Omental fat pad (tissue), 4 donors: ENCODE results near the gene ULK2. TPM values are rescaled to one million over a fixed set of nuclear protein-coding genes. Genes with fewer than 3 reads are reported as not detected.
A peak's percentile ranks its signal among the peaks of the same experiment; 100 is the strongest.
"Not testable (repeated sequence)": the region's sequence is repeated elsewhere in the genome, so short reads cannot be mapped to it uniquely, and the experiment has no call there.

Experiments used
- ATAC-seq: fragments of 150-250 bp; one replicate; pipeline ENCODE4 v1.9.1; 2016; ENCODE audit warnings: mild to moderate bottlenecking, moderate library complexity; ENCODE audit not compliant: low FRiP score
- DNase-seq: peaks from one replicate; pipeline ENCODE4 v3.0.0-alpha.2; 2019; ENCODE audit warnings: low spot score
- total RNA-seq, 4 donors: library from RNA; depleted of rRNA; stranded (reverse); fragments of >200 nt; gene quantifications; one replicate each; pipeline ENCODE4 v1.1.0, GENCODE V29; 2016
- TF ChIP-seq, protein P1 (sequence below), 3 donors: fragments of 450-650 bp; IDR thresholded peaks; one replicate each; pipeline ENCODE4 v1.5.1; 2016 to 2017; ENCODE audit warnings: antibody characterized with exemption in 3 of 3, mild to moderate bottlenecking in 3 of 3, moderate library complexity in 2 of 3

Gene ULK2
- total RNA-seq, 4 donors from 2014 or later: 18.9 to 35.8 (median 26.5) TPM

DNA sequence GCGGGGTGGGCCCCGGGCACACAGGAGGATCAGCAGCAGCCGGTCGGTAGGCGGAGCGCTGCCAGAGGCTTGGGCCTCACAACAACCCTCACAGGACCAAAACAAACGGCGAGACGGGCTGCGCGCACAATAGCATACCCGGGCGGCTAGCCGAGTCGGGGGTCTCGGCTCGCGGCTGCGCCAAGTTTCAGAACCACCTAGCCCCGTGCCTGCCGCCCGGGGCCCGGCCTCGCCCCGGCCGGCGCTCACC is 732 bp downstream of the ULK2 start:
- TF ChIP-seq, protein P1, sequence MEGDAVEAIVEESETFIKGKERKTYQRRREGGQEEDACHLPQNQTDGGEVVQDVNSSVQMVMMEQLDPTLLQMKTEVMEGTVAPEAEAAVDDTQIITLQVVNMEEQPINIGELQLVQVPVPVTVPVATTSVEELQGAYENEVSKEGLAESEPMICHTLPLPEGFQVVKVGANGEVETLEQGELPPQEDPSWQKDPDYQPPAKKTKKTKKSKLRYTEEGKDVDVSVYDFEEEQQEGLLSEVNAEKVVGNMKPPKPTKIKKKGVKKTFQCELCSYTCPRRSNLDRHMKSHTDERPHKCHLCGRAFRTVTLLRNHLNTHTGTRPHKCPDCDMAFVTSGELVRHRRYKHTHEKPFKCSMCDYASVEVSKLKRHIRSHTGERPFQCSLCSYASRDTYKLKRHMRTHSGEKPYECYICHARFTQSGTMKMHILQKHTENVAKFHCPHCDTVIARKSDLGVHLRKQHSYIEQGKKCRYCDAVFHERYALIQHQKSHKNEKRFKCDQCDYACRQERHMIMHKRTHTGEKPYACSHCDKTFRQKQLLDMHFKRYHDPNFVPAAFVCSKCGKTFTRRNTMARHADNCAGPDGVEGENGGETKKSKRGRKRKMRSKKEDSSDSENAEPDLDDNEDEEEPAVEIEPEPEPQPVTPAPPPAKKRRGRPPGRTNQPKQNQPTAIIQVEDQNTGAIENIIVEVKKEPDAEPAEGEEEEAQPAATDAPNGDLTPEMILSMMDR (IDR thresholded peaks at IDR 0.05): no peak
- ATAC-seq (peak; percentile 56), DNase-seq (no peak)

DNA sequence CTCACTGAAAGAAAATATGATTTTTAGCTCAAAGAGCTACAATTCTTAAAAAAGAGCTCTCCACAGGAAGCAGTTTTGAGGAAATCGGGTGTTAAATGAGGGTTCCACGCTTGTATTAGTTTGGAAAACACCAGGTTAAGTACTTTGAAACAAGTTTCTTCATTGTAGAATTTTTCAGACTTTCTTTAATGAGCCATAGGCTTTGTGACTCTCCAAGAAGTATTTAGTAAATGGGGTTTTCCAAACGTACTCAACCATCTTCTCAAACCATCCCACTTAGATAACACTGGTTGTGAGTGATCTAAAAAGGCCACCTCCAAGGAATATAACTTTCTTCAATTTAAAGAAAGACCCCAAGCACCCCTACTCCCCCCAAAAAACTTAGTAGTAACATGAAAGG is 2.7 kb downstream of the ULK2 start:
- TF ChIP-seq, protein P1 (IDR thresholded peaks at IDR 0.05): no peak
- DNase-seq (no peak), ATAC-seq (no peak)

DNA sequence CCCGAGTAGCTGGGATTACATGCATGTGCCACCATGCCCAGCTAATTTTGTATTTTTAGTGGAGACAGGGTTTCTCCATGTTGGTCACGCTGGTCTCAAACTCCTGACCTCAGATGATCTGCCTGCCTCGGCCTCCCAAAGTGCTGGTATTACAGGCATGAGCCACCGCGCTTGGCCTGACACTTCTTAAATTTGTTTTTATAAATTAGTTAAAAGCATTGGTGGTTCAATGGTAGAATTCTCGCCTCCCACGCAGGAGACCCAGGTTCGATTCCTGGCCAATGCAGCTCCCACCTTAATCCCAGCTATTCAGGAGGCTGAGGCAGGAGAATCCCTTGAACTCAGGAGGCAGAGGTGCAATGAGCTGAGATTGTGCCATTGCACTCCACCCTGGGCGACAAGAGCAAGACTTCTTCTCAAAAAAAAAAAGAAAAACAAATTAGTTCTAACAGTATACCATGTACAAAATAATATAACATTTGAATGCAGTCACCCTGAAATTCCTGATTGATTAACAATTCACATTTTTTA is 7.0 kb downstream of the ULK2 start:
- DNase-seq, ATAC-seq: not testable (repeated sequence)

DNA sequence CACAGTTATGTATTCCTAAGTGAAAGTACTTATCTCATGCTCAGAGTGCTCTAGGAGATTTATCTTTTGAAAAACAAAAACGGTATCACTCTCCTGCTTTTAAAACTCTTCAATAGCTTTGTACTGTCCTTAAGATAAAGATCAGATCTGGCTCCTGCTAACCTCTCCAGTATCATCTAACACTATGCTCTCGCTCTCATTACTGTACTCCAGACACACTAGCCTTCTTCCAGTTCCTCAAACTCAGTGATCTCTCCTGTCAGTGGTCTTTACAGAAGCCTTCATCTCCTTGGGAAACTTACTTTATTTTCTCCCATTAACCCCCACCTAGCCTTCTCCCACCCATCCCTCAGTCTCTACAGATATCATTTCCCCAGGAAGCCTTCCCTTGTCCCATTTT is 10.1 kb downstream of the ULK2 start:
- no peak for ATAC-seq
- no peak for DNase-seq
- TF ChIP-seq, protein P1 (IDR thresholded peaks at IDR 0.05): no peak

DNA sequence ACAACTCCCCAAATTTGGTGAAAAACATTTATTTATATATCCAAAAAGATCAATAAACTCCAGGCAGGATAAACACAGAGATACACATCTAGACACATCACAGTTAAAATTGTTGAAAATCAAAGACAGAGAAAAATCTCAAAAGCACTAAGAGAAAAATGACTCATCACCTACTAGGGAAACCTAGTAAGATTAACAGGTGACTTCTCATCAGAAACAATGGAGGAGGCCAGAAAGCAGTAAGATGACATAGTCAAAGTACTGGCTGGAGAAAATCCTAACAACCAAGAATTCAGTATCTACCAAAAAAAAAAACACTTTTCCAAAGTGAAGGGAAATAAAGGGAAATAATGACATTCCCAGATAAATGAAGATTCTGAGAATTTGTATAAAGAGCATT is 33.8 kb downstream of the ULK2 start:
- TF ChIP-seq, protein P1 (IDR thresholded peaks at IDR 0.05): no peak
- no peak for ATAC-seq
- DNase-seq: no peak

DNA sequence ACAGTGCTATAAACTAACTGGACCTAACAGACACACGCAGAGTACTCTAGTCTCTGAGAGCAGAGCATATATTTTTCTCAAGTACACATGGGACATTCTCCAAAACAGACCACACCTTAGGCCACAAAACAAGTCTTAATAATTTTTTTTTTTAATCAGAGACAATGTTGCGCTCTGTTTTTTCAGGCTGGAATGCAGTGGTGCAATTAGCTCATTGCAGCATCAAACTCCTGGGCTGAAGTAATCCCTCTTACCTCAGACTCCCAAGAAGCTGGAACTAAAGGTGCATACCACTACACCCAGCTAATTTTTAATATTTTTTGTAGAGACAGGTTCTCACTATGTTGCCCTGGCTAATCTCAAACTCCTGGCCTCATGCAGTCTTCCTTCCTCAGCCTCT is 37.7 kb downstream of the ULK2 start:
- DNase-seq (no peak), ATAC-seq (no peak)
- TF ChIP-seq, protein P1 (IDR thresholded peaks at IDR 0.05): no peak

DNA sequence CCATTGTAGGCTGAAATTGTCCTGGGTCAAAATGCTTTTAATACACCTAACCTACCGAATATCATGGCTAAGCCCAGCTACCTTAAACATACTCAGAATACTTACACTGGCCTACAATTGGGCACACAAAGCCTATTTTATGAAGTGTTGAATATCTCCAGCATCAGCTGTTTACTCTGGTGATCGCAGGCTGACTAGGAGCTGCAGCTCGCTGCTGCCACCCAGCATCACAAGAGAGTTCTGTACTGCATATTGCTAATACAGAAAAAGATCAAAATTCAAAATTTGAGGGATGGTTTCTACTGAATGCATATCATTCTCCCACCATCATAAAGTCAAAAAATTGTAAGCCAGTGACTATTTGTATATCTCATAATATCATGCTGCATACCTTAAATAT is 55.3 kb downstream of the ULK2 start:
- TF ChIP-seq, protein P1 (IDR thresholded peaks at IDR 0.05): no peak
- no peak for ATAC-seq
- DNase-seq: no peak

DNA sequence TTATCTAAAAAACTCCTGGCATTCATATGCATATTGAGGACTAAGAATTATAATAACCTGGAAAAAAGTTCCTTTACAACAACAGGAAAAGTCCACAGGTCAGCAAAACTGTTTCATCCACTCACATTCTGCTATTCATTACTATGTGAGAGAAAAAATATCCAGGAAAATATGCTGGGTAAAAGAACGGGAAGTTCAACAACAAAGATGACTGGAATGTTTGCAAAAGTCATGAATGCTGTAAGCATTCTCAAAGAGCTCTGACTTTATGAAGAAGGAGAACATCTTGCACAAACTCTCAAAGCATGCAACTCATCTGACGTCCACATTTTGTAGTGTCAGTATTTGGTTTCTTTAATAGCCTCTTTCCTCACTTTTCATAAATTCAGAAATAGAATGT is 62.7 kb downstream of the ULK2 start:
- TF ChIP-seq, protein P1 (IDR thresholded peaks at IDR 0.05): no peak
- DNase-seq (no peak), ATAC-seq (no peak)
